HepG2 (cell line): Measurements from ENCODE around the gene BARX1. TPM values are rescaled to one million over a fixed set of nuclear protein-coding genes. Genes with fewer than 3 reads are reported as not detected.
A peak's percentile ranks its signal among the peaks of the same experiment; 100 is the strongest.

Source experiments
- ATAC-seq: fragments of 200-7000 bp; cut with Tn5 transposase; 3 replicates; pipeline ENCODE4 v1.9.1; 2020; ENCODE audit warnings: mild to moderate bottlenecking, moderate library complexity
- BruUV-seq: library from RNA; stranded (reverse); fragments of 400-500 nt; replicated peaks from 2 replicates; lab custom pipeline; 2021; lab: Mats Ljungman, UMichigan
- CTCF ChIA-PET: fragments of 300-600 bp; formaldehyde crosslinking; extraction: SDS; loops from one replicate; lab custom pipeline; 2021; ENCODE audit warnings: low total read pairs, inconsistent platforms, low intra/inter-chr PET ratio; lab: Yijun Ruan, JAX
- POLR2A ChIA-PET: fragments of 350-600 bp; sonication (Branson Sonifier 250); formaldehyde crosslinking; loops from one replicate; lab custom pipeline; 2020; ENCODE audit warnings: antibody characterized with exemption, inconsistent platforms; lab: Yijun Ruan, JAX
- DNase-seq: peaks from one replicate; pipeline ENCODE4 v3.0.0-alpha.2; 2015; ENCODE audit warnings: low spot score
- FAIRE-seq: peaks from 3 replicates; lab custom pipeline; 2011; peaks lifted over from hg19 to GRCh38; lab: Jason Lieb, UNC
- H2AFZ ChIP-seq: one replicate; pipeline ENCODE4 v1.6.1; 2011; ENCODE audit warnings: low read length, inconsistent platforms
- H3K27ac ChIP-seq: fragments of 300-600 bp; 3 replicates; pipeline ENCODE4 v1.8.0; 2011; ENCODE audit warnings: mixed run types, mild to moderate bottlenecking, mixed read lengths, low read length, inconsistent platforms; ENCODE audit not compliant: insufficient read depth; ENCODE audit errors: extremely low read length
- H3K27me3 ChIP-seq, 2 experiments: fragments of 200-600 bp in 1 of 2; 2 replicates in 1 of 2; 3 replicates in 1 of 2; pipeline versions ENCODE4 v1.6.0 to v1.8.0; 2011; ENCODE audit warnings: low read length in 2 of 2, mild to moderate bottlenecking in 2 of 2, moderate library complexity in 2 of 2, inconsistent platforms in 1 of 2; ENCODE audit not compliant: insufficient read depth in 2 of 2, control insufficient read depth in 1 of 2
- H3K36me3 ChIP-seq, 2 experiments: fragments of 200-600 bp in 1 of 2; replicated peaks in 1 of 2; 2 replicates in 1 of 2; 3 replicates in 1 of 2; pipeline versions ENCODE4 v1.5.1 to v1.8.0; 2011; ENCODE audit warnings: low read length in 2 of 2, inconsistent platforms in 1 of 2; ENCODE audit not compliant: insufficient read depth in 2 of 2, control insufficient read depth in 1 of 2
- H3K4me1 ChIP-seq: 2 replicates; pipeline ENCODE4 v1.5.1; 2012; ENCODE audit warnings: low read length, inconsistent platforms; ENCODE audit not compliant: insufficient read depth
- H3K4me2 ChIP-seq: 2 replicates; pipeline ENCODE4 v1.6.0; 2011; ENCODE audit warnings: low read depth, low read length, inconsistent platforms
- H3K4me3 ChIP-seq, 3 experiments: fragments of 200-600 bp in 1 of 3; sonication (generic), shearing (Covaris generic) in 1 of 3; replicated peaks in 1 of 3; 2 replicates each; pipeline ENCODE4 v1.5.1; 2011 to 2016; ENCODE audit warnings: low read length in 3 of 3, inconsistent platforms in 2 of 3, low read depth in 2 of 3, mild to moderate bottlenecking in 2 of 3, control low read depth in 1 of 3, mixed read lengths in 1 of 3; ENCODE audit not compliant: insufficient read depth in 1 of 3
- H3K79me2 ChIP-seq: one replicate; pipeline ENCODE4 v1.6.1; 2011; ENCODE audit warnings: low read length, inconsistent platforms; ENCODE audit not compliant: insufficient read depth
- H3K9ac ChIP-seq: 2 replicates; pipeline ENCODE4 v1.6.0; 2011; ENCODE audit warnings: mild to moderate bottlenecking, low read depth, low read length, inconsistent platforms; ENCODE audit not compliant: insufficient read depth
- H3K9me3 ChIP-seq: 2 replicates; pipeline ENCODE4 v1.5.1; 2012; ENCODE audit warnings: mild to moderate bottlenecking, low read length
- H4K20me1 ChIP-seq: 2 replicates; pipeline ENCODE4 v1.6.0; 2011; ENCODE audit warnings: inconsistent platforms, mild to moderate bottlenecking, low read length, moderate library complexity; ENCODE audit not compliant: insufficient read depth
- AHDC1 ChIP-seq: sonication (generic); formaldehyde crosslinking; IDR thresholded peaks from 2 replicates; pipeline ENCODE4 v1.5.1; 2020; ENCODE audit warnings: mild to moderate bottlenecking, missing genetic modification reagents, borderline replicate concordance
- PHF5A ChIP-seq: IDR thresholded peaks from one replicate; pipeline ENCODE4 v1.6.1; 2018; ENCODE audit warnings: low read depth, missing genetic modification reagents; ENCODE audit not compliant: unreplicated experiment
- RAD51 ChIP-seq: fragments of 450-650 bp; IDR thresholded peaks from 2 replicates; pipeline ENCODE4 v1.6.1; 2016; ENCODE audit warnings: borderline replicate concordance
- STAG1 ChIP-seq: sonication (generic); formaldehyde crosslinking; IDR thresholded peaks from 2 replicates; pipeline ENCODE4 v1.4.0; 2020; ENCODE audit warnings: missing genetic modification reagents
- USF2 ChIP-seq, 2 experiments: sonication (generic) in 1 of 2; formaldehyde crosslinking in 1 of 2; IDR thresholded peaks; 2 replicates each; pipeline versions ENCODE4 v1.5.1 to v1.6.1; 2011 to 2020; ENCODE audit warnings: borderline replicate concordance in 1 of 2, low read depth in 1 of 2, low read length in 1 of 2, mild to moderate bottlenecking in 1 of 2, missing genetic modification reagents in 1 of 2, moderate library complexity in 1 of 2
- YY1 ChIP-seq: IDR thresholded peaks from 2 replicates; pipeline ENCODE4 v1.6.1; 2011; ENCODE audit warnings: low read length, low read depth, moderate library complexity, mild to moderate bottlenecking; ENCODE audit not compliant: insufficient read depth, insufficient replicate concordance
- ZMAT5 ChIP-seq: sonication (generic); formaldehyde crosslinking; IDR thresholded peaks from 2 replicates; pipeline ENCODE4 v1.5.0; 2020; ENCODE audit warnings: mild to moderate bottlenecking, low read depth, missing genetic modification reagents, borderline replicate concordance
- ZNF3 ChIP-seq: IDR thresholded peaks from 2 replicates; pipeline ENCODE4 v1.7.0; 2017; ENCODE audit warnings: inconsistent platforms
- ZNF546 ChIP-seq: sonication (generic); formaldehyde crosslinking; conservative IDR thresholded peaks from 2 replicates; pipeline ENCODE4 v1.8.1; 2023; ENCODE audit warnings: mild to moderate bottlenecking, missing genetic modification reagents
- WGBS: methylation state at CpG from one replicate; pipeline ENCODE4 v1.1.6; 2017; ENCODE audit warnings: low lambda C conversion rate; 5-methylcytosine and 5-hydroxymethylcytosine counted together
- in situ Hi-C: cut with HindIII; loops from 2 replicates; pipeline ENCODE4 v1.10.0; 2017; ENCODE audit warnings: low pct_unique_long_range_greater_than_20kb; ENCODE audit not compliant: extremely low pct_ligation_motif_present
- intact Hi-C: fragments of 100-400 bp; cut with micrococcal nuclease; formaldehyde crosslinking; loops from one replicate; pipeline ENCODE4 v1.10.0; 2022; ENCODE audit not compliant: unreplicated experiment
- polyA plus RNA-seq, 8 experiments: library from polyadenylated mRNA; depleted of rRNA in 3 of 8; stranded (reverse) in 7 of 8; unstranded in 1 of 8; fragments of >200 nt; fragmentation: Illumina TruSeq in 4 of 8; extraction: Trizol in 4 of 8; gene quantifications; 2 replicates each; pipeline versions ENCODE4 v1.2.1 to v1.2.3, GENCODE V29; 2011 to 2016; ENCODE audit warnings: low read depth in 4 of 8, missing spikeins in 1 of 8, mixed read lengths in 1 of 8; ENCODE audit not compliant: insufficient read depth in 1 of 8
- total RNA-seq, 5 experiments: library from RNA; depleted of rRNA; stranded (reverse); fragments of >200 nt; fragmentation: Illumina TruSeq; extraction: Trizol; gene quantifications; 2 replicates each; pipeline ENCODE4 v1.2.3, GENCODE V29; 2016; ENCODE audit warnings: low read depth in 1 of 5

The BARX1 gene
- total and polyA plus RNA-seq, 2 of the 13 experiments (the other 11 are each of a cell fraction or from before 2014, with no cell fraction given) = not detected

DNA sequence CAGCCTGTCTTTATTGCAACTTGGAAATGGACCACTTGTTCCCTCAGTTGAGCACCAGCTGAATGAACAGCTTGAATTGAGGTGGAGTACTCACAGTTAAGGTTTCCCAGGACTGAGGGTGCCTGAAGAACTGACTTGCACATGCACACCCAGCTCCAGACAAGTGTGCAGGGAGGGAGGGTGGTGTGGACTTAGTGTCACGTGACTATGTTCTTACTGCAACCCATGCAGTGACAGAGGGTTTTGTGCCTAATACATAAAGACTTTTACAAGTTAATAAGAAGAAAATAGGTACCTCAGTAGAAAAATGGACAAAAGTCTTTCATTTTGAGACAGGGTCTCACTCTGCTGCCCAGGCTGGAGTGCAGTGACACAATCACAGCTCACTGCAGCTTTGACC is 18.0 kb downstream of the BARX1 start:
- no peak overlapping the region for H3K27ac ChIP-seq
- H3K4me3 ChIP-seq = no peak overlapping the region
- H3K9me3 ChIP-seq = no peaks in the 10 kb centered on the region
- H3K4me2 ChIP-seq = no peak overlapping the region
- 0% methylated on average over 1 of the region's 1 CpG for WGBS
- H3K27me3 ChIP-seq = peaks cover 2 to 57% of the 10 kb centered on the region in 2 experiments; a peak in 3 of 5 replicates
- intact Hi-C loops = no loop called here
- no peaks in the 10 kb centered on the region for H3K4me1 ChIP-seq
- CTCF ChIA-PET = no interaction called here
- TF ChIP-seq STAG1 (CRISPR knock-in tag) (no peak), RAD51 (peak; percentile 59; the same call in 1 of the 2 replicates), USF2 (IDR thresholded peaks at IDR 0.05; ENCODE audit: low read depth, low read length) (peak; percentile 46; the same call in 1 of the 2 replicates), USF2 (CRISPR knock-in tag; IDR thresholded peaks at IDR 0.05; ENCODE audit: borderline replicate concordance) (no peak)
- H2AFZ ChIP-seq = no peak overlapping the region
- H4K20me1 ChIP-seq = no peaks in the 10 kb centered on the region
- no peak for FAIRE-seq
- in situ Hi-C loops = no loop called here
- no TSS peak for BruUV-seq
- no peaks in the 10 kb centered on the region for H3K36me3 ChIP-seq
- H3K79me2 ChIP-seq = no peaks in the 10 kb centered on the region
- ATAC-seq = no peak
- DNase-seq = no peak
- POLR2A ChIA-PET = no interaction called here
- H3K9ac ChIP-seq = no peak overlapping the region

DNA sequence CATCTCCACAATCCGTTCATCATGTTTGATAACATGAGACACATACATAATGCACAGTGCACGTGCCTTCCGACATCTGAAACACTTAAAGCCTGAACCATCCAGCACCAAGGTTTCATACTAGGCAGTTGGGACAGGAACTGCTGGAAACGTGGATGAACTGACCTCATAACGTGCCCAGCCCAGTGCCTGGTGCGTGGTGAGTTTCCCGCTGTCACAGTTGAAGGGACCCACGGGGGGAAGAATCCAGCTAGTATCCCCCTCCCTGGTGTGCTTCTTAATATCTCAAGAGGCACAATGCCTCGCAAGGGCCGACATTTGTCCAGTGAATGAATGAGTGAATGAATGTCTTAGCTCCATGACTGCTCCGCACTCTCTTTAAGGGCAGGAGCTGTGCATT is 23.2 kb downstream of the BARX1 start:
- no peak for ATAC-seq
- CTCF ChIA-PET = no interaction called here
- intact Hi-C loops = no loop called here

More for the DNA sequence above, 23.2 kb downstream of the BARX1 start:
- POLR2A ChIA-PET = no interaction called here
- Histone ChIP-seq H3K4me3 (no peak overlapping the region), H3K4me1 (no peaks in the 10 kb centered on the region), H3K9me3 (no peaks in the 10 kb centered on the region), H3K27ac (no peak overlapping the region), H4K20me1 (no peaks in the 10 kb centered on the region), H3K36me3 (no peaks in the 10 kb centered on the region), H3K79me2 (no peaks in the 10 kb centered on the region), H3K9ac (no peak overlapping the region), H3K27me3 (peaks cover 4 to 66% of the 10 kb centered on the region in 2 experiments; a peak in 3 of 5 replicates), H3K4me2 (no peak overlapping the region), H2AFZ (no peak overlapping the region)
- WGBS = 16% methylated on average over 6 of the region's 11 CpGs
- BruUV-seq = no TSS peak
- no peak for DNase-seq
- TF ChIP-seq ZNF3 (CRISPR knock-in tag) = no peak
- TF ChIP-seq ZNF546 = no peak
- TF ChIP-seq AHDC1 (CRISPR knock-in tag) = no peak
- no peak for TF ChIP-seq PHF5A (CRISPR knock-in tag)
- TF ChIP-seq YY1 = no peak
- no peak for TF ChIP-seq ZMAT5 (CRISPR knock-in tag)
- TF ChIP-seq, all 625 proteins: peak for 0
- in situ Hi-C loops = no loop called here
- FAIRE-seq = no peak
